Measurements from ENCODE around the gene TBCD.
A peak's percentile ranks its signal among the peaks of the same experiment; 100 is the strongest.

TBCD gene

GRCh38 chr17:82889496-82890338, 137.9 kb downstream of the TBCD start:
- H3K4me3 ChIP-seq (ENCODE audit: low read depth, low read length): no peak overlapping the region
- in situ Hi-C loops (cut with HindIII; ENCODE audit: low sequenced_read_pairs): loop anchor here (5.0 kb wide), 1 partner anchor 42 kb away; no protein-coding TSS in a partner anchor
- no peak for DNase-seq (ENCODE audit: low read depth)
- TF ChIP-seq, protein P1, sequence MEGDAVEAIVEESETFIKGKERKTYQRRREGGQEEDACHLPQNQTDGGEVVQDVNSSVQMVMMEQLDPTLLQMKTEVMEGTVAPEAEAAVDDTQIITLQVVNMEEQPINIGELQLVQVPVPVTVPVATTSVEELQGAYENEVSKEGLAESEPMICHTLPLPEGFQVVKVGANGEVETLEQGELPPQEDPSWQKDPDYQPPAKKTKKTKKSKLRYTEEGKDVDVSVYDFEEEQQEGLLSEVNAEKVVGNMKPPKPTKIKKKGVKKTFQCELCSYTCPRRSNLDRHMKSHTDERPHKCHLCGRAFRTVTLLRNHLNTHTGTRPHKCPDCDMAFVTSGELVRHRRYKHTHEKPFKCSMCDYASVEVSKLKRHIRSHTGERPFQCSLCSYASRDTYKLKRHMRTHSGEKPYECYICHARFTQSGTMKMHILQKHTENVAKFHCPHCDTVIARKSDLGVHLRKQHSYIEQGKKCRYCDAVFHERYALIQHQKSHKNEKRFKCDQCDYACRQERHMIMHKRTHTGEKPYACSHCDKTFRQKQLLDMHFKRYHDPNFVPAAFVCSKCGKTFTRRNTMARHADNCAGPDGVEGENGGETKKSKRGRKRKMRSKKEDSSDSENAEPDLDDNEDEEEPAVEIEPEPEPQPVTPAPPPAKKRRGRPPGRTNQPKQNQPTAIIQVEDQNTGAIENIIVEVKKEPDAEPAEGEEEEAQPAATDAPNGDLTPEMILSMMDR (IDR thresholded peaks at IDR 0.05; ENCODE audit: low read depth, low read length, missing control alignments): no peak

GRCh38 chr17:82890339-82890730, 138.5 kb downstream of the TBCD start:
- TF ChIP-seq, protein P1 (IDR thresholded peaks at IDR 0.05; ENCODE audit: low read depth, low read length, missing control alignments): no peak
- in situ Hi-C loops (cut with HindIII; ENCODE audit: low sequenced_read_pairs): no loop called here
- no peak for DNase-seq (ENCODE audit: low read depth)
- H3K4me3 ChIP-seq (ENCODE audit: low read depth, low read length): no peak overlapping the region

GRCh38 chr17:82890926-82891678, 139.2 kb downstream of the TBCD start:
- no peak for DNase-seq (ENCODE audit: low read depth)
- no peak overlapping the region for H3K4me3 ChIP-seq (ENCODE audit: low read depth, low read length)
- in situ Hi-C loops (cut with HindIII; ENCODE audit: low sequenced_read_pairs): no loop called here
- TF ChIP-seq, protein P1 (IDR thresholded peaks at IDR 0.05; ENCODE audit: low read depth, low read length, missing control alignments): no peak

GRCh38 chr17:82891911-82892310, 140.0 kb downstream of the TBCD start:
- in situ Hi-C loops (cut with HindIII; ENCODE audit: low sequenced_read_pairs): no loop called here
- no peak for DNase-seq (ENCODE audit: low read depth)
- H3K4me3 ChIP-seq (ENCODE audit: low read depth, low read length): no peak overlapping the region
- TF ChIP-seq, protein P1 (IDR thresholded peaks at IDR 0.05; ENCODE audit: low read depth, low read length, missing control alignments): no peak

DNA sequence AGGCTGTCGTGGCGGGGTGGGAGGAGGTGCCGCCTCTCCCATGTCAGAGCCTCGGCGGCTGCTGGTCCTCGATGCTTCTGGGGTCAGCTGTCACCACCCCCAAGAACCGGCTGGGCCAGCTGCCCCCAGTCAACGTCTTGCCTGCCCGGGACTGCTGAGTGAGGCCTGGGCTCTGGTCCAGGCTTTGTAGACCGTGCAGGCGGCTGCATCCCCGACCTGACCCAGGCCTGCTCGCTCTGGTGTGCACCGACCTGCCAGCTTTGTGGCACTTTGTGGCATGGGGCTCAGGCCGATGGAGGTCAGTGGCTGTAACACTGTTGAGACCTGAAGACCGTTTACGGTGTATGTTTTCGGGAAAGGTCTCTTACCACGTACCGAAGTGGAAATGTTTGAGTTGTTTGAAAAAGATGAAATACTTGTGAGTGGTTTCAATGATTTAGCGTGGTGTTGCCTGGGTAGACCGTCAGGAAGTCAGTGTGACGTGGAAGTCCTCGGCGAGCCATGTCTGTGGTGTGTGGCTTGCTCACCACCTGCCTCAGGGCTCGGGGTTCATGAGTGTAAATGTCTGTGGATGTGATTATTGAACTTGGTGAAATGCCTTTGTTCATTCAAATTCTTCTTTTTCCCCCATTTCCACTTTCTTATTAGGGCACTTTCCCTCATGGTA, 141.2 kb downstream of the TBCD start:
- TF ChIP-seq, protein P1 (IDR thresholded peaks at IDR 0.05; ENCODE audit: low read depth, low read length, missing control alignments): no peak
- in situ Hi-C loops (cut with HindIII; ENCODE audit: low sequenced_read_pairs): no loop called here
- H3K4me3 ChIP-seq (ENCODE audit: low read depth, low read length): no peak overlapping the region
- DNase-seq (ENCODE audit: low read depth): no peak

DNA sequence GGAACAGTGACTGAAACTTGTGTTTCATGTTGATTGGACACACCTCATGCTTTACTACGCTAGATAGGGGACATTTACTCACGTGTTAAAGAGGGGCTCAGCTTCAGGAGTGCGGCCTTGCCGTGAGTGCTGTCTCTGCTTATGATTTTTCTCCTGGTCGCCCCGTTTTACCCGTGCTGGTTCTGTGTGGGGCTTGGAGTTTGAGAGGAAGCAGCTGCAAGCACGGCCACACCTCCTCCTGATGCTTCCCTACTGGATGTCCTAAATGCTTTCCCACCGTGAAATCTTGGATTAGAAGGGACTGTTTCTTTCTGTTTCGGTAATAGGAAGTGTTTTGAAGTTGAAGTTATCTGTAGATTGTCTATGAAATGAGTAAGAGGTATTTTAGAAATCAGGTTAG, 141.9 kb downstream of the TBCD start:
- DNase-seq (ENCODE audit: low read depth): peak; percentile 40
- no peak overlapping the region for H3K4me3 ChIP-seq (ENCODE audit: low read depth, low read length)
- TF ChIP-seq, protein P1 (IDR thresholded peaks at IDR 0.05; ENCODE audit: low read depth, low read length, missing control alignments): no peak
- in situ Hi-C loops (cut with HindIII; ENCODE audit: low sequenced_read_pairs): no loop called here

Measured in astrocyte of the cerebellum (primary cell).